ENCODE measurements around the gene TNS1. TPM values are rescaled to one million over a fixed set of nuclear protein-coding genes. Genes with fewer than 3 reads are reported as not detected.
"Not testable (repeated sequence)": the region's sequence is repeated elsewhere in the genome, so short reads cannot be mapped to it uniquely, and the experiment has no call there.

Gene TNS1
- total RNA-seq, 2 donors from 2014 or later, result 3.3 to 4.2 TPM

- peak; percentile 43 for DNase-seq
- H3K27me3 Mint-ChIP-seq (ENCODE audit: insufficient read depth), result peaks cover 13% of the 10 kb centered on the region
- H3K27ac Mint-ChIP-seq, result no peak overlapping the region
- no peaks in the 10 kb centered on the region for H3K36me3 Mint-ChIP-seq (ENCODE audit: low read depth)
- Histone ChIP-seq H3K27me3 (ENCODE audit: control insufficient read depth, insufficient read depth, low read length, poor library complexity, severe bottlenecking) (no peaks in the 10 kb centered on the region), H3K4me1 (ENCODE audit: control insufficient read depth, insufficient read depth, low read length) (no peaks in the 10 kb centered on the region), H3K27ac (ENCODE audit: low read depth, low read length) (no peak overlapping the region), H3K9ac (ENCODE audit: extremely low read depth, low read length, poor library complexity, severe bottlenecking) (no peak overlapping the region), H3K9me3 (ENCODE audit: control insufficient read depth, low read length) (peaks cover 6% of the 10 kb centered on the region), H3K4me3 (ENCODE audit: low read length) (no peak overlapping the region), H3K36me3 (ENCODE audit: control insufficient read depth, insufficient read depth, low read length) (no peaks in the 10 kb centered on the region)
- TF ChIP-seq, protein P1, sequence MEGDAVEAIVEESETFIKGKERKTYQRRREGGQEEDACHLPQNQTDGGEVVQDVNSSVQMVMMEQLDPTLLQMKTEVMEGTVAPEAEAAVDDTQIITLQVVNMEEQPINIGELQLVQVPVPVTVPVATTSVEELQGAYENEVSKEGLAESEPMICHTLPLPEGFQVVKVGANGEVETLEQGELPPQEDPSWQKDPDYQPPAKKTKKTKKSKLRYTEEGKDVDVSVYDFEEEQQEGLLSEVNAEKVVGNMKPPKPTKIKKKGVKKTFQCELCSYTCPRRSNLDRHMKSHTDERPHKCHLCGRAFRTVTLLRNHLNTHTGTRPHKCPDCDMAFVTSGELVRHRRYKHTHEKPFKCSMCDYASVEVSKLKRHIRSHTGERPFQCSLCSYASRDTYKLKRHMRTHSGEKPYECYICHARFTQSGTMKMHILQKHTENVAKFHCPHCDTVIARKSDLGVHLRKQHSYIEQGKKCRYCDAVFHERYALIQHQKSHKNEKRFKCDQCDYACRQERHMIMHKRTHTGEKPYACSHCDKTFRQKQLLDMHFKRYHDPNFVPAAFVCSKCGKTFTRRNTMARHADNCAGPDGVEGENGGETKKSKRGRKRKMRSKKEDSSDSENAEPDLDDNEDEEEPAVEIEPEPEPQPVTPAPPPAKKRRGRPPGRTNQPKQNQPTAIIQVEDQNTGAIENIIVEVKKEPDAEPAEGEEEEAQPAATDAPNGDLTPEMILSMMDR (conservative IDR thresholded peaks at IDR 0.05), result no peak
- 92 to 94% methylated on average over 5 to 7 of the region's 7 CpGs for WGBS, 2 experiments (ENCODE audit: insufficient coverage in 1 of 2, insufficient read length in 1 of 2)
- peaks cover 16% of the 10 kb centered on the region for H3K9me3 Mint-ChIP-seq
- peaks cover 3% of the 10 kb centered on the region for H3K4me1 Mint-ChIP-seq
- no peak overlapping the region for H3K4me3 Mint-ChIP-seq
Measured at GRCh38 chr2:217788669-217789002, 214.2 kb downstream of the TNS1 start.

- peaks cover 21% of the 10 kb centered on the region for H3K27me3 Mint-ChIP-seq (ENCODE audit: insufficient read depth)
- TF ChIP-seq, protein P1 (conservative IDR thresholded peaks at IDR 0.05), result no peak
- Histone ChIP-seq H3K27me3 (ENCODE audit: control insufficient read depth, insufficient read depth, low read length, poor library complexity, severe bottlenecking) (peaks cover 6% of the 10 kb centered on the region), H3K9ac (ENCODE audit: extremely low read depth, low read length, poor library complexity, severe bottlenecking) (no peak overlapping the region), H3K4me1 (ENCODE audit: control insufficient read depth, insufficient read depth, low read length) (no peaks in the 10 kb centered on the region), H3K4me3 (ENCODE audit: low read length) (no peak overlapping the region), H3K36me3 (ENCODE audit: control insufficient read depth, insufficient read depth, low read length) (no peaks in the 10 kb centered on the region), H3K9me3 (ENCODE audit: control insufficient read depth, low read length) (peaks cover 6% of the 10 kb centered on the region), H3K27ac (ENCODE audit: low read depth, low read length) (no peak overlapping the region)
- peaks cover 16% of the 10 kb centered on the region for H3K9me3 Mint-ChIP-seq
- DNase-seq, result peak; percentile 15
- peaks cover 3% of the 10 kb centered on the region for H3K4me1 Mint-ChIP-seq
- no peak overlapping the region for H3K27ac Mint-ChIP-seq
- H3K4me3 Mint-ChIP-seq, result no peak overlapping the region
- WGBS, 2 experiments (ENCODE audit: insufficient coverage in 1 of 2, insufficient read length in 1 of 2), result 94 to 100% methylated on average over 14 to 37 of the region's 37 CpGs
- H3K36me3 Mint-ChIP-seq (ENCODE audit: low read depth), result no peaks in the 10 kb centered on the region
Measured at GRCh38 chr2:217787160-217787877, 215.5 kb downstream of the TNS1 start.

- WGBS, 2 experiments (ENCODE audit: insufficient coverage in 1 of 2, insufficient read length in 1 of 2), result 92 to 94% methylated on average over 4 to 5 of the region's 5 CpGs
- not testable (repeated sequence) for H3K36me3 Mint-ChIP-seq (ENCODE audit: low read depth)
Measured at GRCh38 chr2:217786560-217786959, 216.2 kb downstream of the TNS1 start.

More at GRCh38 chr2:217786560-217786959, 216.2 kb downstream of the TNS1 start:
- not testable (repeated sequence) for H3K4me1 ChIP-seq (ENCODE audit: control insufficient read depth, insufficient read depth, low read length); H3K27ac ChIP-seq (ENCODE audit: low read depth, low read length); H3K4me3 ChIP-seq (ENCODE audit: low read length); H3K4me1 Mint-ChIP-seq; H3K9me3 ChIP-seq (ENCODE audit: control insufficient read depth, low read length); H3K4me3 Mint-ChIP-seq; H3K27me3 ChIP-seq (ENCODE audit: control insufficient read depth, insufficient read depth, low read length, poor library complexity, severe bottlenecking); H3K9ac ChIP-seq (ENCODE audit: extremely low read depth, low read length, poor library complexity, severe bottlenecking); H3K27ac Mint-ChIP-seq; DNase-seq; H3K36me3 ChIP-seq (ENCODE audit: control insufficient read depth, insufficient read depth, low read length)
- Mint-ChIP-seq H3K27me3 (ENCODE audit: insufficient read depth) (peaks cover 24% of the 10 kb centered on the region), H3K9me3 (peaks cover 16% of the 10 kb centered on the region)
